Measurements from ENCODE around the gene LCK. TPM values are rescaled to one million over a fixed set of nuclear protein-coding genes. Genes with fewer than 3 reads are reported as not detected.
A peak's percentile ranks its signal among the peaks of the same experiment; 100 is the strongest.
"Not testable (repeated sequence)": the region's sequence is repeated elsewhere in the genome, so short reads cannot be mapped to it uniquely, and the experiment has no call there.

LCK gene
- polyA plus RNA-seq, 12 donors: 0.49 to 4.2 (median 0.69) TPM; not detected in 2

DNA sequence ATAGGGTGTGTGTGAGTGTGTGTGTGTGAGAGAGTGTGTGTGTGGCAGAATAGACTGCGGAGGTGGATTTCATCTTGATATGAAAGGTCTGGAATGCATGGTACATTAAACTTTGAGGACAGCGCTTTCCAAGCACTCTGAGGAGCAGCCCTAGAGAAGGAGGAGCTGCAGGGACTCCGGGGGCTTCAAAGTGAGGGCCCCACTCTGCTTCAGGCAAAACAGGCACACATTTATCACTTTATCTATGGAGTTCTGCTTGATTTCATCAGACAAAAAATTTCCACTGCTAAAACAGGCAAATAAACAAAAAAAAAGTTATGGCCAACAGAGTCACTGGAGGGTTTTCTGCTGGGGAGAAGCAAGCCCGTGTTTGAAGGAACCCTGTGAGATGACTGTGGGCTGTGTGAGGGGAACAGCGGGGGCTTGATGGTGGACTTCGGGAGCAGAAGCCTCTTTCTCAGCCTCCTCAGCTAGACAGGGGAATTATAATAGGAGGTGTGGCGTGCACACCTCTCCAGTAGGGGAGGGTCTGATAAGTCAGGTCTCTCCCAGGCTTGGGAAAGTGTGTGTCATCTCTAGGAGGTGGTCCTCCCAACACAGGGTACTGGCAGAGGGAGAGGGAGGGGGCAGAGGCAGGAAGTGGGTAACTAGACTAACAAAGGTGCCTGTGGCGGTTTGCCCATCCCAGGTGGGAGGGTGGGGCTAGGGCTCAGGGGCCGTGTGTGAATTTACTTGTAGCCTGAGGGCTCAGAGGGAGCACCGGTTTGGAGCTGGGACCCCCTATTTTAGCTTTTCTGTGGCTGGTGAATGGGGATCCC is 22.5 kb downstream of the LCK start:
- no peak for DNase-seq

DNA sequence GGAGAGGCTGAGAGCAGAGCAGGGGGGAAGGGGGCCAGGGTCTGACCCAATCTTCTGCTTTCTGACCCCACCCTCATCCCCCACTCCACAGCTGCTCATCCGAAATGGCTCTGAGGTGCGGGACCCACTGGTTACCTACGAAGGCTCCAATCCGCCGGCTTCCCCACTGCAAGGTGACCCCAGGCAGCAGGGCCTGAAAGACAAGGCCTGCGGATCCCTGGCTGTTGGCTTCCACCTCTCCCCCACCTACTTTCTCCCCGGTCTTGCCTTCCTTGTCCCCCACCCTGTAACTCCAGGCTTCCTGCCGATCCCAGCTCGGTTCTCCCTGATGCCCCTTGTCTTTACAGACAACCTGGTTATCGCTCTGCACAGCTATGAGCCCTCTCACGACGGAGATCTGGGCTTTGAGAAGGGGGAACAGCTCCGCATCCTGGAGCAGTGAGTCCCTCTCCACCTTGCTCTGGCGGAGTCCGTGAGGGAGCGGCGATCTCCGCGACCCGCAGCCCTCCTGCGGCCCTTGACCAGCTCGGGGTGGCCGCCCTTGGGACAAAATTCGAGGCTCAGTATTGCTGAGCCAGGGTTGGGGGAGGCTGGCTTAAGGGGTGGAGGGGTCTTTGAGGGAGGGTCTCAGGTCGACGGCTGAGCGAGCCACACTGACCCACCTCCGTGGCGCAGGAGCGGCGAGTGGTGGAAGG is 23.7 kb downstream of the LCK start:
- no peak for DNase-seq

DNA sequence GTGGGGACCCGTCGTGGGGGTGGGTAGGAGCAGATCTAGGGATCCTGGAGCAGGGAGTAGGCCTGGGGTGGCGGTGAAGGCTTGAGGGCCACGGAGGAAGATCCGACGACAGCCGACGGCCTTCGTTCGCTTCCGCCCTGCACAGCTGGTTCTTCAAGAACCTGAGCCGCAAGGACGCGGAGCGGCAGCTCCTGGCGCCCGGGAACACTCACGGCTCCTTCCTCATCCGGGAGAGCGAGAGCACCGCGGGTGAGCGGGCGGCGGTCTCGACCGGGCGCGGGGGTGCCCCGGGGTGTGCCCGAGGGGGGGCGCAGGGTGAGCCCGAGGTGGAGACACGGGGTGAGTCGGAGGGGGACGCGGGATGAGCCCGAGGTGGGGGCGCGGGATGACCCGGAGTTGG is 24.4 kb downstream of the LCK start:
- DNase-seq: no peak

DNA sequence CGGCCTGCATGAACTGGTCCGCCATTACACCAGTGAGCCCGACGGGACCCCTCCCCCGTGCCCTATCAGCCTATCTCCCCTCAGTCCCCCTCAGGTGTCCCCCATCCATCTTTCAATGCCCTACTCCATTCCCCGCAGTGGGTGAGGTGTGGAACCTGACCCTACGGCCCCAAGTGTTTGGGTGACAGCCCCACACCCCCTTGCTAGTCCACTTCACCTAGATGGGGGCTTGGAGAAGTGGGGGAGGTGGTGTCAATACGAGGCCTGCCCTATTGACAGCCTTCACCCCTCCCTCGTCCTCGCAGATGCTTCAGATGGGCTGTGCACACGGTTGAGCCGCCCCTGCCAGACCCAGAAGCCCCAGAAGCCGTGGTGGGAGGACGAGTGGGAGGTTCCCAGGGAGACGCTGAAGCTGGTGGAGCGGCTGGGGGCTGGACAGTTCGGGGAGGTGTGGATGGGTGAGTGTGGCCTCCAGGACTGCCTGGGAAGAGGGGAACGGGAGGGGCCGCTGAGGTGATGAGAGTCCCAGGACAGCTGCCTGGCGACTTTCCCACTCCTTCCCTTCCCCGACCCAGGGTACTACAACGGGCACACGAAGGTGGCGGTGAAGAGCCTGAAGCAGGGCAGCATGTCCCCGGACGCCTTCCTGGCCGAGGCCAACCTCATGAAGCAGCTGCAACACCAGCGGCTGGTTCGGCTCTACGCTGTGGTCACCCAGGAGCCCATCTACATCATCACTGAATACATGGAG is 25.1 kb downstream of the LCK start:
- no peak for DNase-seq

DNA sequence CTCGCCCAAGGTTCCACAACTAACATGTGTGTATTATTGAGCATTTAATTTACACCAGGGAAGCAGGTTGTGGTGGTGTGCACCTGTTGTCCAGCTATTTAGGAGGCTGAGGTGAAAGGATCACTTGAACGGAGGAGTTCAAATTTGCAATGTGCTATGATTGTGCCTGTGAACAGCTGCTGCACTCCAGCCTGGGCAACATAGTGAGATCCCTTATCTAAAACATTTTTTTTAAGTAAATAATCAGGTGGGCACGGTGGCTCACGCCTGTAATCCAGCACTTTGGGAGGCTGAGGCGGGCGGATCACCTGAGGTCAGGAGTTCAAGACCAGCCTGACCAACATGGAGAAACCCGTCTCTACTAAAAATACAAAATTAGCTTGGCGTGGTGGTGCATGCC is 33.7 kb downstream of the LCK start:
- DNase-seq: not testable (repeated sequence)

DNA sequence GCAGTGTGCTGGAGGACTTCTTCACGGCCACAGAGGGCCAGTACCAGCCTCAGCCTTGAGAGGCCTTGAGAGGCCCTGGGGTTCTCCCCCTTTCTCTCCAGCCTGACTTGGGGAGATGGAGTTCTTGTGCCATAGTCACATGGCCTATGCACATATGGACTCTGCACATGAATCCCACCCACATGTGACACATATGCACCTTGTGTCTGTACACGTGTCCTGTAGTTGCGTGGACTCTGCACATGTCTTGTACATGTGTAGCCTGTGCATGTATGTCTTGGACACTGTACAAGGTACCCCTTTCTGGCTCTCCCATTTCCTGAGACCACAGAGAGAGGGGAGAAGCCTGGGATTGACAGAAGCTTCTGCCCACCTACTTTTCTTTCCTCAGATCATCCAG is 34.6 kb downstream of the LCK start:
- DNase-seq: no peak

DNA sequence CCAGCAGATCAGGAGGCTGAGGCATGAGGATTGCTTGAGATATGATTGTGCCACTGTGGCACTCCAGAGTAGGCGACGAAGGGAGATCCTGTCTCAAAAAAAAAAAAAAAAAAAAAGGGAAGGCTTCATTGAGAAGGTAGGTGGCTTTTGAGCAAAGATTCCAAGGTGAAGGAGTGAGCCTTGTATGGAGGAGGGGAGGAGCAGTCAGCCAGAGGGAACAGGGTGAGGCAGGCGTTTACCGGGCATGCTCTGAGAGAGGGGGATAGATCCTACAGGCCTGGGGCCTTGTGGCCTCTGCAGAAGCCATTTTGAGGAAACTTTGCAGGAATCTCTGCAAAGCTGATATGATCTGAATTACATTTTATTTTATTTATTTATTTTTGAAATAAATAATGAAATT is 35.7 kb downstream of the LCK start:
- DNase-seq: no peak

DNA sequence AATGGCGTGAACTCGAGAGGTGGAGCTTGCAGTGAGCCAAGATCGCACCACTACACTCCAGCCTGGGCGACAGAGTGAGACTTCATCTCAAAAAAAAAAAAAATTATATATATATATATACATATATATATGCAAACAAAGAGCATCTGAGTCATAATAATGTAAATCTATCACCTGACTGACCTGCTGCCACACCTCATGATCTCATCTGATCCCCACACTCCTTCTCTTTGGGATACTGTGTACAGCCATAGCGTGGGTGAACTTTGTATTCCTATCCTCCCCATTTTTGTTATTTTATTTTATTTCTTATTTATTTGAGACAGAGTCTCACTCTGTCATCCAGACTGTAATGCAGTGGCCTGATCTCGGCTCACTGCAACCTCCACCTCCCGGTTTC is 38.2 kb downstream of the LCK start:
- DNase-seq: no peak

DNA sequence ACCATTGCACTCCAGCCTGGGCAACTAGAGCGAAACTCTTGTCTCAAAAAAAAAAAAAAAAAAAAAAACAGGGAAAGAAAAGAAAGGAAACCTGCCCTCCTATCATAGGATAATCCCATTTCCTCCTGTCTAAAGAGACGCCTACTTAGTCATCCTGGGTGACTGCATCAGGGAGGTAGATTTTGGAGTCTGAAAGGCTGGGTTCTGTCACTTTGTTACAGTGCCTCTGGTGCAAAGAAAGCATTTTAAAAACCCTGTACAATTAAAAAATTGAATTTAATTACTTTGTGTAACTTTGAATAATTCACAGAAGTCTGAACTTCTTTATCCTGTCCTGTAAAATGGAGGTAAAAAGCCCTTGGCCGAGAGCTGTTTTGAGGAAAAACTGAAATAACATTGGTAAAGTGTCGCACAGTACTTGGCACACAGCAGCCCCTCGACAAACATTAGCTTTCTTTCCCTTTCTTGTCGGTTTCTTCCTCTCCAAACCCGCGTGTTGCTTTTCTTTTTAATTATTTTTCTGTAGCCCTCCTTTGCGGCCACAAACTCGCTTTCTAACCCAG is 40.2 kb downstream of the LCK start:
- no peak for DNase-seq

DNA sequence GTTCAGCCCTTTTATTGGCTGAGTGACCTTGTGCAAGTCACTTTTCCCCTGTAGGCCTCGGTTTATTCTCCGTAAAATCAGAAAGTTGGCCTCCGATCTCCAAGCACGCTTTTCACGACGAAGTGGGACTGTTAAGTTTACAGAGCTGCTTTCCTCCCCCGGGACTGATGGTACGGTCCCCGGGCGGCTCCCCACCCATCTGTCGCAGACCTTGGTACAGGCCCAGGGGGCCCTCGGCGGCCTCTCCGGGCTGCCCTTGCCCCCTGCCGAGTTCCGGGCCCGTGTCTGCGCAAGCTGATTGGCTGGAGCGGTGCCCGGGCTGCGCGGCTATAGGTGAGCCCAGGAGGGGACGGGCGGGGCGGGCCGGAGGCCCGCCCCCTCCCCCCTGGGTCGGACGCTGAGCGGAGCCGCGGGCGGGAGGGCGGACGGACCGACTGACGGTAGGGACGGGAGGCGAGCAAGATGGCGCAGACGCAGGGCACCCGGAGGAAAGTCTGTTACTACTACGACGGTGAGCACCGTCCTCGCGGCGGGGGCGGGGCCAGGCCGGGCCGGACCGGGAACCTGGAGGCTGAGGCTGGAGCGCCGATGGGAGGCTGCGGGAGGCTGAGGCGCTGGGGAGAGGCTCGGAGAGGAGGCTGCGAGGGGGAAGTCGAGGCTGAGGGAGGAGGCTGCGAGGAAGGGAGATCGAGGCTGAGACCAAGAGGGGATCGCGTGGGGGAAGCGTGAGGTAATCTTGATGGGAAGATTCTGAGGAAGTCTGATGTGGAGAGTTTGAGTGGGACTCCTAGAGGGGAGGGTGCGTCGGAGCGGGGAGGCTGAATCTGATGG is 40.9 kb downstream of the LCK start, which contains the start of gene HDAC1:
Gene HDAC1, plus strand, starts transcription at position 376 of the 831 bp plus-strand sequence. Its CDS starts 87 bp downstream, at position 463.
- peak; percentile 68 for DNase-seq

DNA sequence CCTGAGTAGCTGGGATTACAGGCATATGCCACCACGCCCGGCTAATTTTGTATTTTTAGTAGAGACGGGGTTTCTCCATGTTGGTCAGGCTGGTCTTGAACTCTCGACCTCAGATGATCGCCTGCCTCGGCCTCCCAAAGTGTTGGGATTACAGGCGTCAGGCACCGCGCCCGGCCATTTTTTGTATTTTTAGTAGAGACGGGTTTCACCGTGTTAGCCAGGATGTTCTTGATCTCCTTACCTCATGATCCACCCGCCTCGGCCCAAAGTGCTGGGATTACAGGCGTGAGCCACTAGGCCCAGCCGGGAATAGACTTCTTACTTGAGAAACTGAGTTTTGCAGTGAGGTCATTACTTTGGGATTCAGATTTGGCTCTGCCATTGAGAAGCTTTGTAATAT is 47.1 kb downstream of the LCK start:
- not testable (repeated sequence) for DNase-seq

DNA sequence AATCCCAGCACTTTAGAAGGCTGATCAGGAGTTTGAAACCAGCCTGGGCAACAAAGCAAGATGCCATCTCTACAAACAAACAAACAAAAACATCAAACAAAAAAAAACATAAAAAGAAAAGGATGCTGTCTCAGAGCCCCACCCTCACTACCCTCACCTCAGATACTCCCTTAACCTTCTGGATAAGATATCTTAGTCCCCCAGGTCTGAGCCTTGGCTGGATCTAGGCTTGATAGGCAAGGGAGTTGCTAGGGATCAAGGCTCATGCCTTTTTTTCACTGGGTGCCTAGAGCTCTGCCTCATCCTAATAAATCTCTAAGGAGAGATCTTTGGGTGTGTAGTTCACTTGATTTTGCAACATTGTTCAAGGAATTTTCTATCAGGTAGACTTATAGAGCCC is 48.3 kb downstream of the LCK start:
- DNase-seq: no peak

DNA sequence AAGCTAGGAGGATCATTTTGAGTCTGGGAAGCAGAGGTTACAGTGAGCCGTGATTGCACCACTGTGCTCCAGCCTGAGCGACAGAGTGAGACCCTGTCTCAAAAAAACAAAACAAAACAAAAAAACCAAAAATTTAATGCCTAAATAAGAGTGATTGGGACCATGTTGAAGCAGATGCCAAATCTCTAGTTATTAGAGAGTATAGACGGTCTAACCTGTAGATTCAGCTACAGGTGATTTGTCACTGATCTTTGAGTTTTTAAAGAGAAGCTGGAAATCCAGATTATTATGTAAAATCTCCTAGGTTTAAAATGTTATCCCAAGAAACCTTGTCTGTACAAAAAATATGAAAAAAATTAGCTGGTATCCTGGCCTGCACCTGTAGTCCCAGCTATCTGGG is 52.3 kb downstream of the LCK start:
- no peak for DNase-seq

DNA sequence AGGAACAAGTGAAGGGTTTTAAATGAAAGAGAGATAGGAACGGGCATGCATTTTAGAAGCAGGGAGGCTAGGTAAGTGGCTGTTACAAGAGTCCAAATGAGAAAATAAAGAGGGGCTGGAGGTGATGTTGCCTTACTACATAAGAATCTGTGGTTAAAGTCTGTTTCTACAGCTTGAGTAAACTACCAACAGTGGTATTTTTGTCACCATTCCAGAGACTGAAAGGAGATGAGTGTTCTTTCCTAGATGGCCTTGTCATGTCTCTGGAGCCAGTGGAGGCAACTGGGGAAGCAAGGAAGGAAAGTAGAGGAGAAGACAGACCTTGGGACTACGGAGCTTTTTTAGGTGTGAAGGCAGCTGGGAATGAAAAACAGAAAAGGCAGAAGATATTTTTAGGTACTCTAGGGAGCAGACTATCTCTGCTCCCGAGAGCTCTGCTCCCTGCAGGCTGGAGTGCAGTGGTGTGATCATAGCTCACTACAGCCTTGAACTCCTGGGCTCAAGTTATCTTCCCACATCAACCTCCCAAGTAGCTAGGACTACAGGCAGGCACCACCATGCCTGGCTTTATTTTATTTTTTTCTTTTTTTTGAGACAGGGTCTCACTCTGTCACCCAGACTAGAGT is 53.0 kb downstream of the LCK start:
- DNase-seq: no peak

DNA sequence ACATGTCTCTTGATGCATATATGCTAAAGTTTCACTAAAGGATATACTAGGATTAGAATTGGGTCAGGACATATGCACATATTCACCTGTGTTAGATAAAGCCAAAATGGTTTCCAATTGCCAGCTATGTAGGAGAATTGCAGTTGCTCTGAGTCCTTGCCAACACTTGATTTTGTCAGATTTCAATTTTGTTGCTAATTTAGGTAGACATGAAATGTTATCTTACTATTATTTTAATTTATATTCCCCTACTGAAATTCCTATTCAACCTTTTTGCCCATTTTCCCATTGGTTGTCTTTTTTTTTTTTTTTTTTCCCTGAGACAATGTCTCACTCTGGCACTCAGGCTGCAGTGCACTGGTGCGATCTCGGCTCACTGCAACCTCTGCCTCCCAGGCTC is 54.2 kb downstream of the LCK start:
- DNase-seq: no peak

DNA sequence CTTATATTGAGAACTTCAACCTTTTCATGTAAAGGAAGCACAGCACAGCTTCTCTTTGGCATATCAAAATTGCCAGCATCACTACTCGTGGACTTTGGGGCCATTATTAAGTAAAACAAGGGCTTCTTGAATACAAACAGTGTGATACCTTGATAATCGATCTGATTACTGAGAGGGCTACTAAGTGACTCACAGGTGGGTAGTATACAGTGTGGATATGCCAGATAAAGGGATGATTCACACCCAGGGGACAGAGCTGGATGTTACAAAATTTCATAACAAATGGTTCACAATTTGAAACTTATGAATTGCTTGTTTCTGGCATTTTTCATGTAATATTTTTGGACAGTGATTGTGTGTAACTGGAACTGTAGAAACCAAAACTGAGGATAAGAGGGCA is 56.3 kb downstream of the LCK start:
- DNase-seq: no peak

DNA sequence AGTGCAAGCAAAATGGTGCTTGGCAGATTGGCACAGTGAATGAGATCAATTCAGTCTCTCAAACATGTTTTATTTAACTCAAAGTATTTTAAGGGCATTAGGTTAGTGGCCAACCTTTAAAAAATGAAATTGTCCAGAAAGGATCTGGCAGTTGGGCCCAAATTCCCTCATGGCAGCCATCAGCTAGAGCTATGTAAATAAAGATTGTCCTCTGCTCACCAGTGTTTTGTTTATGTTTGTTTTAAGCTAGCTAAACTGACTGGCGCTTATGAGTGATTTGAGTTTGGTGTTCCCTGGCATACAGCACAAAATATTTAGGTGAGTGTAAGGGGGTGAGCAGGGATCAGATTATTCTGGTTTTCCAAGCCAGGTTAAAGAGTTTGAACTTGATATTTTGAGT is 58.9 kb downstream of the LCK start:
- DNase-seq: no peak

DNA sequence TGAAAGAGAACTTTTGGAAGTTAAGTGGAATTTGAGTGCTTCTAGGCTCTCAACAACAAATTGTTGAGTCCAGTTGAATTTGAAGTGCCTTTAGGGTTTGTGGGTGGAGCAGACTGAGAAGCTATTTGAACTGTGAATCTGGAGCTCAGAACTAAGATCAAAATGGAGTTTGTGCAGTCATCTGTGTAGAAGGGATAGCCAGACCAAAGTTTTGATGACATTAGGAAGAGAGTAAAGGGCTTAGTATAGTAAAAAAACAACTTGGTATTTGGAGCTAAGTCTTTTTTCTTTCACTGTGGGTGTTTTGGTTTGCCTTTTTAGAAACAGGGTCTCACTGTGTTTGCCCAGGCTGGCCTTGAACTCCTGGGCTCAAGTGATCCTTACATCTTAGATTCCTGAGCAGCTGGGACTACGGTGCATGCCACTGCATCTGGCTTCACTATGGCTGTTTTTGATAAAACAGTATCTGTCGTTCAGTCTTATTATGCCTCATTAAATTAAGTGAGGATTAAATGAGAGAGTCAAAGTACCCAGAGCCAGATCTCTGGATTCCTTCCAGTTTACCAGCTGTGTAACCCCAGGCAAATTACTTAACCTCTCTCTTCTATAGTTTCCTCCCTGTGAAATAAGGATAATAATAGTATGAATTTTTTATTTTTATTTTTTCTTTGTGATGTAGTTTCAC is 60.8 kb downstream of the LCK start:
- DNase-seq: no peak

DNA sequence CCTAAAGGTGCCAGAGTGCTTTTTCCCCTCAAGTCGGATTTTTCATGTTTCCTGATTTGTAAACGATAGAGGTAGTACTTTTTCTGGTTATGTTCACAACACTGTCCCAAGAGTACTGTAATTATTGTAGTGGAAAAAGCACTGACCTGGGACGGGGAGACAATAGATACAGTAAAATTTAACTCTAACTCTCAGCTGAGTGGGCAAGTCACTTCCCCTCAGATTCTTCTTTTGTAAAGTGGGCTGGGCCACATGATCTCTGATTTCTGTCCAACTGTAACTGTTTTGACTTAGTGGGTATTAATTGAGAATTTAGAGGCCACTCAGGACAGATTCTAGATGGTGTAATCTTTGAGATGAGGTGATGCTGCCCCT is 65.8 kb downstream of the LCK start:
- DNase-seq: no peak

DNA sequence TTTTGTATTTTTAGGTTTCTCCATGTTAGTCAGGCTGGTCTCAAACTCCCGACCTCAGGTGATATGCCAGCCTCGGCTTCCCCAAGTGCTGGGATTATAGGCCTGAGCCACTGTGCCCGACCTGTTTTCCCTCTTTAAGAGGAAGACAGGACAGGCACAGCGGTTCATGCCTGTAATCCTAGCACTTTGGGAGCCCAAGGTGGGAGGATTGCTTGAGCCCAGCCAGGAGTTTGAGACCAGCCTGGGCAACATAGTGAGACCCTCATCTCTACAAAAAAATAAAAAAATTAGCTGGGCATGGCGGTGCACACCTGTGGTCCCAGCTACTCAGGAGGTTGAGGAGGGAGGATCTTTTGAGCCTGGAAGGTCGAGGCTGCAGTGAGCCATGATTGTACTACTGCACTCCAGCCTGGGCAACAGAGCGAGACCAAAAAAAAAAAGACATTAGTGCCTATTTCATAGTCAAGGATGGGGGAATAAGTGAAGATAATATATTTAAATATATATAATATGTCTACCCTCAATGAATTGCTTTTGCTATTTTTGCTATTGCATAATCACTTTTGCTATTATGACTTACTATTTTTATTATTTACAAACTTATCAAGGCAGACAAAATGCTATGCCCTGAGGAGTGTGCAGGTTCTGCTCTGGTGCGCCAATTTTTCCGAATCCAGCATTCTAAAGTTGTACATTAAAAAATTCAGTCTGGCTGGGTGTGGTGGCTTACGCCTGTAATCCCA is 67.2 kb downstream of the LCK start:
- DNase-seq: no peak
